HG02571 (cell line): Measurements from ENCODE around the gene VAPB.

Source experiments
- ATAC-seq: cut with Tn5 transposase; IDR thresholded peaks from one replicate; pipeline ENCODE4 v1.9.1; 2021; ENCODE audit warnings: mild to moderate bottlenecking, moderate library complexity; ENCODE audit not compliant: unreplicated experiment

The VAPB gene

DNA sequence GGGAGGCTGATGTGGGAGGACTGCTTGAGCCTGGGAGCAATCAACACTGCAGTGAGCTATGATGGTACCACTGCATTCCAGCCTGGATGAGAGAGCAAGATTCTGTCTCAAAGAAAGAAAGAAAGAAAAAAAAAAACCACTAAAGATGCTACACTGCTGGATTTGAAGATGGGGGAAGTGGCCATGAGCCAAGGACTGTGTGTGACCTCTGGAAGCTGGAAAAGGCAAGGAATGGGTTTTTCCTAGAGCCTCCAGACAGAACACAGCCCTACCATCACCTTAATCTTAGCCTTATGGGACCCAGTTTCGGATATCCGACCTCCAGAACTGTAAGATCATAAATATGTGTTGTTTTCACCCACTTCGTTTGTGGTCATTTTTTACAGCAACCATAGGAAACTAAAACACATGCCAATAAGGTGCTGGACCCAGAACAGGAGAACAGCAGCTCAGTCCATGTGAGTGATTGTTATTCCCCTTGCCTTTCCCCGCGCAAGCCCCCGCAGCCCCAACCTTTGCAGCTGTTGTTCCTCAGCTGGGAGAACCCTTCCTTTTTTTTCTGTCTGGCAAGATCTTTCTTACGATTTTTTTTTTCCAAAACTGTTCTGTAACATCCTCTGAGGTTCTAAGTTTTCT lies 11.1 kb upstream of the VAPB start:
- ATAC-seq = no peak

DNA sequence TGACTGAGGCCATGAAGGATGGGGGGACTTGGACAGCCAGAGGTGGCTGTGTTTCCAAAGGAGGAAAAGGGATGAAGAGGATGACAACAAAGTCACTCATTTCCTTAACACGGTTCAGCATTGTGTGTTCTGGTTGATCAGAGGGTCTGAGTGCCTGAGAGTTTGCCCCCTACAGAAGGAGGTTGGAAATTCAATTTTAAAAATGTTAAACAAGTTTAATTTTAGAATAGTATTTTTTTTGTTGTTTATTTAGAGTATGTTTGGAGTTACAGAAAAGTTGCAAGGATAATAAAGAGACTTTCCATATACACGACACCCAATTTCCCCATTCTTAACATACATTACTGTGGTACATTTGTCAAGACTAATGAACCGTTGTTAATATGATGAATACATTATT lies 10.3 kb upstream of the VAPB start:
- ATAC-seq = no peak

DNA sequence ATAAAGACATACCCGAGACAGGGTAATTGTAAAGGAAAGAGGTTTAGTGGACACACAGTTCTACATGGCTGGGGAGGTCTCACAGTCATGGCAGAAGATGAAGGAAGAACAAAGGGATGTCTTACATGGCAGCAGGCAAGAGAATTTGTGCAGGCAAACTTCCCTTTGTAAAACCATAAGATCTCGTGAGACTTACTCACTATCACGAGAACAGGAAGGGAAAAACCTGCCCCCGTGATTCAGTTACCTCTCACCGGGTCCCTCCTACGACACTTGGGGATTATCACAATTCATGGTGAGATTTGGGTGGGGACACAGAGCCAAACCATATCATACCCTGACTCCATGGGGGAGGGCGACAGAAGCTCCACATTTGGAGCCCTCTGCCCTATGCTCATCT lies 7.4 kb upstream of the VAPB start:
- ATAC-seq = no peak

DNA sequence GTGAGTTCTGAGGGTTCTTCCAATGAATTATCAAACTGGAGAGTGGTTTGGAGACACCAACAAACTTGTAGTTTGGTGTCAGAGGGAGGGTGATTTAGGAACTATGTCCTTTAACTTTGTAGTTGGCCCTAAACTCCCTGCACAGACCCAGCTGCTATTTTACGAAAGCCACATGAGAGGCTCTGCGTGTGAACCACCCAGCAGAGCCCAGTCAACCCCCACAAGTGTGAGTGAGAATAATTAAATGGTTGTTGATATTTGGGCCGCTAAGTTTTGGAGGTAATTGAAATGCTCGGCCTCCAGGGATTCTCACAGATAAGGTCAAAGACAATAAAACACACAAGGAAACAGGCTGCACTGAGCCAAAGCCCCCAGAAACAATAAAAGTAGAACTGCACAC lies 6.9 kb upstream of the VAPB start:
- ATAC-seq = no peak

DNA sequence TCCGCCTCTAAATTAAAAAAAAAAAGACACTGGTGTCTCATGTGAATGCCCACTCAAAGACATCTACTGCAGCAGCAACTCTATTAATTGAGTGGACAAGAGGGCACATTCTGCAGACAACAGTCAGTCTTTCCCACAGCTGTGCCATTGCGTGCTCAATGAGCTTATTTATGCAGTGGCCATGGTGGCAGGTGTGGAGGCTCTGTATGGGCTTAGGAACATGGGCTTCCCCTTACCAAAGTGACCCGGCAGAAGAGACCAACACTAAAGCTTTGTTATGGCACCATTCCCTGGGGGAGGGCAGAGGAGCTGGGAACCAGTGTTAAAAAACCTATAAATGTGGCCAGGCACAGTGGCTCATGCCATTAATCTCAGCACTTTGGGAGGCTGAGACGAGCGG lies 4.2 kb upstream of the VAPB start:
- no peak for ATAC-seq

DNA sequence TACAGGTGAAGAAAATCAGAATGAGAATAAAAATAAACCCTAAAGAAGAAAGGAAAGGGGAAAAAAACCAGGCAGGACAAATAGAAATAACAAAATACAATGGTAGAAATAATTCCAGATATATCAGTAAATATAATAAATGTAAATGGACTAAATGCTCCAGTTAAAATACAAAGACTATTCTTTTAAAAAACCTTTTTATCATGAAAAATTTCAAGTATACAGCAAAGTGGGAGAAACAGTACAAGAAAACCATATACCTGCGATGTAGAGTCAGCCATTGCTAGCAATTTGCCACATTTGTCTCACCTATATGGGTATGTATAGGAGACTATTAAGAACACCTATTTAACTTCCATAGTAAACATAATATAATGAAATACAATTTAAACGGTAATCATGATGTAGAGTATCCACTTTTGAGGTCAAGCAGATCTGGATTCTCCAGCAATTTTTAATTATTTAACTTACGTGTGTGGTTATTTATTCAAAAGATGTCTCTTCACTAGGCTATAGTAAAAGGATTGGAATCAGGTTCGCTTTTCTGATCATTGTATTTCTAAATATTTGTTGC lies 914 bp upstream of the VAPB start:
- no peak for ATAC-seq

DNA sequence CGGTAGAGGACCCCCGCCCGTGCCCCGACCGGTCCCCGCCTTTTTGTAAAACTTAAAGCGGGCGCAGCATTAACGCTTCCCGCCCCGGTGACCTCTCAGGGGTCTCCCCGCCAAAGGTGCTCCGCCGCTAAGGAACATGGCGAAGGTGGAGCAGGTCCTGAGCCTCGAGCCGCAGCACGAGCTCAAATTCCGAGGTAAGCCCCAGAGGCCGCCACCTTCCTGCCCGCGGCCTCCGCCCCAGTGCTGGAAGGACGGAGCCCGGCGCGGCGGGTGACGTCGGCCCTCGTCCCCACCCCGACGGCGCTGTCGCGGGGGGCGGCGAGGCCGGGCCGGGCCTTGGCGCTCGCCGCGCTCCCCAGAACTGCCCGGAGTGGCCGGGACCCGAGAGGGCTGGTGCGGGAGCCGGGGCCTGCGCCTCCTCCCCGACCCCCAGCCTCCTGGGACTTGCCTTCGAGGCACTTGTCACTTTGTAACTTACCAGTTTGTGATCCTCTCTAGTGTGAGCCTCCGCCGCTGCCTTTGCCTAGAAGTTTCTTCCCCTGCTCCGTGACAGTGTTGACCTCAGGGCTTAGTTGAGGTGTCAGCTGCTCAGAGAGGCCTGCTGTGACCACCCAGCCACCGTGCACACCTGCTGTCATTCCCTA lies 417 bp downstream of the VAPB start:
- peak; percentile 27 for ATAC-seq

DNA sequence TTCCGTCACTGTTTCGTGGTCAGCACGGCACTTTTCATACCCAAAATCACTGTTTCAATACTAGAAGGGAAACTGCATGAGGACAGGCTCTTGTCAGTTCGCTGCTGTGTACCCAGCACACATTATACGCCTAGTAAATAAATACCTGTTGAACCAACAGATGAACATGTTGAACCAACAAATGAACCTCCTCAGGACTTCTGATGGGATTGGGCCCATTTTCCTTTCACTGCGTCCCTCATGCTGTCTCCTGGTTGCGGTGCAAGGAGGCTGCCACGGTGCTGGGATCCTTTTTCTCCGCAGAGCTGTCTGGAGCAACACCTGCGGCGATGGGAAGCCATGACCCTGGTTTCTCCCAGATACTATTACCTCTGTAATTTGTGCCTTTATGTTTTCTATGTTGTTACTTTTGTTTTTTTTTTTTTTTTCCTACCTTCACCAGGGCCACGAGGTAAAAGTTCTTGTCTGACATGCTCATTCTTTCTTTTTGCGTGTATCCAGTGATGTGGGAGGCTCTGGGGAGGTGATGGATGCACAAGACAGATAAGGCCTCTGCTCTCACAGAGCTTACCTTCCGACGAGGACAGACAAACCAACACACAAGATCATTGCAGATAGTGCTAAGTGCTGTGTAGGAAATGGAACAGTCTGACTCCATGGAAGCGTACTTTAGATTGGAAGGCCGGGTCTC lies 1.1 kb downstream of the VAPB start:
- no peak for ATAC-seq

DNA sequence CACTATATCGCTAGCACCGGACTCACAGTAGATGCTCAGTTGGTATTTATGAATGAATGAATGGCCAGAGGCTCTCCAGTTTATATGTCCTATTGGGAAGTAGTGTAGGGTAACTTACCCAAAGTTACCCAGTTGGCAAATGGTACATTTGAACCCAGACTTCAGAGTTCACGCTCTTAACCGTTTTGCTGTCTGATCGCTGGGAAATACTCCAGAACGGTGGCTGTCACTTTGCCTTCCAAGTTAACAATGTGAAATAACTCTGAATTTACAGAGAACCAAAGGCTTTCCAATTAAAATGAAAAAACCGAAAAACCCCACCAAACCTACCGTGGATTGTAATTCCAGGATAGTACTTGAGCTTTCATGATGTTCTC lies 1.6 kb downstream of the VAPB start:
- ATAC-seq = no peak

DNA sequence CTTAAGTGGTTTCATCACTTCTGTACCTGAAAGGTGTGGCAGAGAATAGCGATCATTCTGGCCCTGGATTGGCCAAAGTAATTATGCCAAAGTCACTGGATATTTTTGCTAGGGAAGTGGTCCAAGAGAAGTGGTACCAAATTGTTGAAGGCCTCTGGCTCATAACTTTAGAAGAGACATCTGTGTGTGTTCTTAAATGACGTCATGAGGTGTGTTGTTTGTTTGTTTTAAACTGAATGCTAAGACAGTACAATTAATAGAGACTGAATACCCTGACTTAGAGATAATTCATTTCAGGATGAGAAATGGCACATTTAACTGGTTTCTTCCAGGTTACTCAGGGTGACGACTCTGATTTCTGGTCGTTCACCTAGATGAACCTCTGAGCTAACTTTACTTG lies 3.3 kb downstream of the VAPB start:
- ATAC-seq = no peak

DNA sequence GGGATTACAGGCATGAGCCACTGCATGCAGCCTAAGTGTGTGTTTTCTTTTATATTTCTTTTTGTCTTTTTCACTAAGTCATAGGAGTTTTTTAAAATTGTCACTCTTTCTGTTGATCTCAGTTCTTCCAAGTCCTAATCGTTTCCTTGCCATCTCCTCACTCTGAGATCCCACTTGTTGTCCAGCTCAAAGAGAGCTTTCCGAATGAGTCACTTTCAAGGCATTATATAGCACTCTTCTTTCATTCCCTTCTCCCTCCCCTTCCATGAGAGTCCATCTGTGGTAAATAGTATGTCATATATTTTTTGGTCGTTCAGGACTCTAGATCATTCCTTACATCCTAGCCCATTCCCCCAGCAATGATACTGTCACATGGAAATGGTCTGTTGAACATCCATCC lies 4.3 kb downstream of the VAPB start:
- ATAC-seq = no peak

DNA sequence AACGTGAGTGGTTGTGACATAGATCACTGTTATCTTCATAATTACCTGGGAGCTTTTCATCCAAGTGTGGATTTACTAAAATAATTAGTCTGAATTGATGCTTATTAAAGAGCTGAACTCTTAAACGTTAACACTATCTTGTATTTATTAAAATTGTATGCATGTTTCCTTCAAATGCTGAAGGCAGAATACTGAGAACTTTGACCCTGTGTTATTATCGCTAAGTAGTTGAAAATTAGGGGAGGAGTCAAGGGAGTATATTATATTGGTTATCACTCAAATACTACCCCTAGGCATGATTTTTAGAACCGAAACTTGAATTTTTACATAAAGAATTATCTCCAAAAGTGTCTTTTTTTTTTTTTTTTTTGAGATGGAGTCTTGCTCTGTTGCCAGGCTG lies 5.8 kb downstream of the VAPB start:
- no peak for ATAC-seq

DNA sequence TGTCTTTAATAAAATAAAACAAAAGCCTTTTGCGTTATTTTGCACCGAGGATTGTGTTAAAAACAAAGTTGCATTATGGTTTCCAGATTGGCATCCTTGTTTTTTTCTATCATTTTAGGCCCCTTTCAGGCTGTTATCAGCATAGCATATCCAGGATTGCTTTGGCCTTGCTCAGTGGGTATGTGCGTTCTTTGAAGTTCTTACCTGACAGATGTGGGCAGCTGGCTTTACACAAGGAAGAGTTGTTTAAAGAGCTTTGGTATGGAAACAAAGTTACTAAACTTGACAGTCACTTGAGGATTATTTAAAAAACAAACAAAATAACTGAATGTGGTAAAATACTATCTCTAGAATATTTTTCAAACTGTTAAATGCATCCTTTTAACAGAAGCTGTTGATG lies 6.6 kb downstream of the VAPB start:
- ATAC-seq = no peak

DNA sequence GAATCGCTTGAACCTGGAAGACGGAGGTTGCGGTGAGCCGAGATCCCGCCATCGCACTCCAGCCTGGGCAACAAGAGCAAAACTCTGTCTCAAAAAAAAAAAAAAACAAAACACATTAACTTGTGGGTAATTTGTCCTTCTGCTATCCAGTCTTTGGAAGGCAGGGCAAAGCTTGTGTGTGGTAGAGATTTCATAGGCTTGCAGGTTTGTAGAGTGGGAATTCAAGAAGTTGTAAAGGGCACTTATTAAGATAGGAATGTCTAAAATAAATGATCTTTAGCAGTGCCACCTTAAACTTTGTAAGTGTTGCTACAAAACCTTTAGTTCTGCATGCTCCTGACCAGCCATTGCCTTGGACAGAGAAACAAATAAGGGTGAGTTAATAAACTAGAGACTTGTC lies 8.4 kb downstream of the VAPB start:
- no peak for ATAC-seq

DNA sequence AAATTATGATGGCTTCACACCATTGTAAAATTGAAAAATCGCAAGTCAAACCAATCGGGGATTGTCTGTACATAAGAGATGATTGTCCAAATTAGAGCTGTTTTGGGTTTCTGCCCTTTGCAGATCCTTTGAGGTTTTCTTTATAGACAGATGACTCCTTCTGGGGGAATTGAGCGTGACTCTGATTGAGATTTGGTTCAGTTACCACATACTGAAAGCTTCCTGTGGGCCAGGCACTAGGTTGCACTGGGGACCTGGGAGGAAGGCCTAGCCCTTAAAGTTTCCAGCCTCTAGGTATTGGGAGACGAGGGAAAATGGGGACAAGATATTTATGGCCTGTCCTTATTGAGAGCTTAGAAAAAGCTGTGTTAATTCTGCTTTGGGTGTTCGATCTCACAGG lies 9.2 kb downstream of the VAPB start:
- ATAC-seq = no peak

DNA sequence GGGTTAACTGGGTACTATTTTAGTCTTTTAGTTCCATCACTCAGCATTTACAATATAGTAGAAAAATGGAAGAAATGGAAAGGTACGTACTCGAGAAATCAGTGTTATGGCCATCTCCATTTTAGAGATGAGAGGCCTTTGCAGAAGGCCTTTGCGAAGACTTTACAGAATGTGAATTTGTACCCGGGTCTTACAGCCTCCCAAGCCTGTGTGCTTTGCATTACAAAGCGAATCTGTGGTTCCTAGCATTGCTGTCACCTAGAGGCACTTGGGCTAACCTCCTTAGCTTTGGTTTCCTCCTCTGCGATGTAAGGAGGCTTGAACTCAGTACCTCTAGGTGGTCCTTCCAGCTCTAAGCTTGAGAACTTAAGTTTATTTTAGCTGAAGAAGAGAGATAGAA lies 10.9 kb downstream of the VAPB start:
- no peak for ATAC-seq

DNA sequence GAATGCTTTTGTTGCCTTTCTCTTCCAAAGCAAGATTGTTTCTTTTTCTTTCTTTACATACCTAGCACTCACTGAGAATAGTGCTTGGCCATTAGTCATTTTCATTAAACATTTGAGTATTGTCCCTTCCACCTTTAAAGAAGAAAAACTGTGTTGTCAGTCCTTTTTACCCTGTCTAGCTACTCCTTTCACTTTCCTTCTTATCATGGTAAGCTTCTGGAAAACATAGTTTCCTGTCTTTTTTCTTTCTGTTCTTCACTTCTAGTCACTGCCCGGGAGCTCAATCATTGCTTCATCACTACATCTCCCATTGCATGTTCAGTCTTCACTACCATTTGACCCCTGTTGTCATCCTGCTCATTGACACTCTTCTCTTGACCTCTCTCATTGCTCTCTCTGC lies 12.1 kb downstream of the VAPB start:
- ATAC-seq = no peak

DNA sequence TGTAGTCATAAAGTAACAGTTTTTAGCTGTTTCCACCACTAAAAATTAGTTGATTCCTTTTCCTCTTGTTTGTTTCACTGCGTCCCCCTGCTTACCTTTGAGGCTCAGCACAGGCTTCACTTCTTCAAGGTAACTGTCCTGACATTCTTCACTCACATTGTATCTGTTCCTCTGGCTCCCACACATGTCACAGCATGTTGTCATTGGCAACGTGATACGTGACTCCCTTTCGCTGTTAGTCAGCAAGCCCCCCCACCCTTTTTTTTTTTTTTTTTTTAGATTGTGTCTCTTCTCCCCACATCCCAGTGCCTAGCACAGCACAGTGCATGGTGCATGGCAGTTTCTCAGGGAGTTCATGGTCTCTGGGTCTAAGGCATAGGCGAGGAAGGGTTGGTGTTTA lies 13.3 kb downstream of the VAPB start:
- no peak for ATAC-seq

DNA sequence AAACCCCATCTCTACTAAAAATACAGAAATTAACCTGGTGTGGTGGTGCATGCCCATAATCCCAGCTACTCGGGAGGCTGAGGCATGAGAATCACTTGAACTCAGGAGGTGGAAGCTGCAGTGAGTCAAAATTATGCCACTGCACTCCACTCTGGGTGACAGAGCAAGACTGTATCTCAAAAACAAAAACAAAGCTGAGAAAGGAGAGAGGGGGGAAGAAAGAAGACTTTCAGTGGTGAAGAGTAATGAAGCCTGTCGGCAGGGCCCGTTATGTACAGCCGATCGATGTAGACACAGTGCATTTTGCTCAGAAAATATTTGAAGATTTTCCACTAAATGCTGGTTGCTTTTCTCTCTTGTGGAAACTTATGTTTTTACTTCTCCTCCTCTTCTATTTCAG lies 13.8 kb downstream of the VAPB start:
- ATAC-seq = peak; percentile 83

DNA sequence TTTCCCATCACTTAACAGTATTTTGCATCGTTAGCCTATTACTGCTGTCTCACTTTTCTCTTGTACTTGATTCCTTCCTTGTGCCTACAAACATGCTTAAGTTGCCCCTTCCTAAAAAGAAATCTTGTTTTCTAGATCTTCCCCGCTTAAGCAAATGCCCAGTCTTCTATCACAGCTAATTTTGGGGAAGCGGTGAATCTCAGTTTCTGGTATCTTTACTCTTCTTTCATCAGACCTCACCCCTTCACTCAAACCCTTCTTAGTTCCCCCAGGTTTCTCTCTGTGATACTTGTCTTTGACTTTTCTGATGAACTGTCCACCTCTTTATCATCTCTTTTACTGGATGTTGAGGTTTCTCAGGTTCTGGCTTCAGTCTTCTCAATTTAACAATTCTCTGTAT lies 14.2 kb downstream of the VAPB start:
- peak; percentile 11 for ATAC-seq

DNA sequence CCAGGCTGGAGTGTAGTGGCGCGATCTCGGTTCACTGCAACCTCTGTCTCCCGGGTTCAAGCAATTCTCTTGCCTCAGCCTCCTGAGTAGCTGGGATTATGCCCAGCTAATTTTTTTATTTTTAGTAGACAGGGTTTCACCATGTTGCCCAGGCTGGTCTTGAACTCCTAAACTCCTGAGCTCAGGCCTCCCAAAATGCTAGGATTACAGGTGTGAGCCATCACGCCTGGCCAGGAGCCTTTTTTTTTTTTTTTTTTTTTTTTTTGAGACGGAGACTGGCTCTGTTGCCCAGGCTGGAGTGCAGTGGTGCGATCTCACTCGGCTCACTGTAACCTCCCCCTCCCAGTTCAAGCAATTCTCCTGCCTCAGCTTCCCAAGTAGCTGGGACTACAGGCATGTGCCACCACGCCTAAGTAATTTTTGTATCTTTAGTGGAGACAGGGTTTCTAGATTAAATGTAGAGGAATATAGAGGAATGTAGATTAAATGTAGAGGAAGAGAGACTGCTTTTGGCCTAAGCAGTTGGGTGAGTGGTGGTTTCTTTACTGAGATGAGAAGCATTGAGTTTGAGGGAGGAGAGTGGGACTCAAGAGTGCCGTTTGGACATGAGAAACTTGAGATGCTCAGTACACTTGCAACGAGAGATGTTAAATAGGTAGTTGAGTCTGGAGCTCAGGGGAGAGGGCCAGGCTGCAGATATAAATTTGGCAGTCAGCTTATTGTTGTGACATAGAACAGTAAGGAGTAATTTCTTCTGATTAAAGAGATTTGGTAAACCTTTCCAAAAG lies 16.7 kb downstream of the VAPB start:
- ATAC-seq = no peak
